Kidney glomerular epithelial cell (primary cell): ENCODE results near the gene SYCE3.

Source experiments
- DNase-seq: peaks from one replicate; lab custom pipeline; 2025; lab: John Stamatoyannopoulos, UW

Gene SYCE3

DNA sequence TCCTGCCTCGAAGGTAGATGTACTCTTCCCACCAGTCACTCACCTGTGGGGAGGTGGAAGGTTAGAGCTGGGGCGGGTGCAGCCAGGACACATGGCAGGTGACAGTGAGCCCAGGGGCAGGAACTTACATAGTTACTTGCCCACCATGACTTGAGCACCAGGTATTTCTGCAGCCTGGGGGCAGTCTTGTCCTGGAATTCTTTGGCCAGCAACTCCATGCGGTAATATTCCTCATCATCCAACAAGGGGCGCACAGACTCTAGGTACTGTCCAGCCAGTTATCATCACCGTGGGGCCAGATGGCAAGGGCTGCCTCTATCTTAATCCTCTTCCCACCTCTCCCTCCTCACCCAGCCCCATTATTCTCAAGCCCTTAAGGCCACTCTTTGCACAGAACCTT lies 13.4 kb upstream of the SYCE3 start:
- DNase-seq, result peak; percentile 70

DNA sequence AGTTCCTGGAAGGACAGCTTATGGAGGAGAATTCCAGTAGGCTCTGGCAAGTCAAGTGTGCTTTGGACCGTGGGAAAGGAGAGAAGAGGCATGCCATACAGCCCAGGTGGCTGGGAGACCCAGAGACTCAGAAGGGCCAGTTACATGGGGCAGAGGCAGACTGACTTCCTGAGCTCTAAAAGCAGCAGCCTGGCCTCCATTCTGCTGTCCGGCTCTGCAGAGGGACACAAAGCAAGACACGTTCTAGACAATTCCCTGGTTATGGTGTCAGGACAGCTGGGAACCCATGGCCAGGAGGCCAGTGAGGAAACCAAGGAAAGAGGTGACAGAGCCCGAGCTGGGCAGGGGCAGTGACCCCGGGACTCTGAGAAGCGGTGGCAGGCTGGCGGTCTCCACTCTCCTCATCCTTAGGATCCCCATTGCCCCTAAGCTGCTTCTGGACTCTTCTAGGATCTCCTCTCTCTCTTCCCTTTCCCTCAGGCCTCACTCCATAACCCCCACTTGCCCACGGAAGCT lies 12.8 kb upstream of the SYCE3 start:
- no peak for DNase-seq

DNA sequence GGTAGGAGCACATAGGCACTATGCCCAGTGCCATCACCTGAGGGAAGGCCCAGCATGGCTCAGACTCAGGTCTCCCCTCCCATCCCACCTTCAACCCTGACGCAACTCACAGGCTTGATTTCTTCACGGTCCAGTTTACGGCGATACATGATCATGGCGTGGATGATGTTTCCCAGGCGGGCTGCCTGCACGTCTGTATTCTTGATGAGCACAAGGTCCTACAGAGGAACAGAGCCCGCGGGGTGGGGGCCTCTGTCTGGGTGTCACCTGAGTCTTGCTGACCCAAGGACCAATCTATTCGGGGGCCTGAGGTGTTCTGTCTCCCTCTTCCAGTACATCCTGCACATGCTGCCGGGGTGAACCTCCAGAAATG lies 11.7 kb upstream of the SYCE3 start:
- no peak for DNase-seq

DNA sequence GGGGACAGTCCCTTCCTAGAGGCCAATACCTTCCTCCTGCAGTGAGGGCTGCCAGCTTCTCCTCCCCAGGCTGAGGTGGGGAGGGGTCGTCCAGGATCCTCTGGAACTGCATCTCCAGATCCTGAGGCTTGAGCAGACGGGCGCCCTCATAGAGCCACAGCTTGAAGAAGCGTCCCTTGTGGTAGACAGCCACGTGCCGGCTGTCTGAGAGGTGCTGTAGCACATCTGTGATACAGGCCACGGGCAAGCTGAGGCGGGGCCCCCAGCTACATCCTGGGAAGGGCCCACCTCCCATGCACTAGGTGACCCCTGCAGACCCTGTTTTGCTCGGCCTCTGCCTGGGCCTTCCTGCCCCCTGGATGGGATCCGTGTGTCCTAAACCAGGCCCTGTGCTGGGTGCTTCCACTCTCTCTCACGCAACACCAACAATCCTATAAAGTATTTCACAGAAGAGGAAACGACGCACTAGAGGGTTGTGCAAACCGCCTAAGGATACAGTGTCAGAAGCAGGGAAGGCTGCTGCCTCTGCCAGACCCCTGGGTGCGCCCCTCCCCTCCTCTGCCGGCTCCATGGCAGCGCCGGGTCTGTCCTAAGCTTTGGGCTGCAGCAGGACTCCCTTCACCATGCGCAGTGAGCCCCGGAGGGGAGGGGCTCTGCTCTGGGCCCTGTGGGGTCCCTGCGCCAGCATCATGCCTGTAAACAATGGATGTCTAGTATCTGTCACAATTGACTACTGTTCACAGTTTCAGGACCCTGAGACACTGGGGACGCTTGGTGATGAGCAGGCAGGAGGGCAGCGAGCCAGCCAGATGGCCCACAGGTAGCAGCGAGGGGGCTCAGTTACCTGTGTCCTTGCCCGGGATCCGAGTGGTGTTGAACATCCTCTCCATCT lies 11.0 kb upstream of the SYCE3 start:
- no peak for DNase-seq

DNA sequence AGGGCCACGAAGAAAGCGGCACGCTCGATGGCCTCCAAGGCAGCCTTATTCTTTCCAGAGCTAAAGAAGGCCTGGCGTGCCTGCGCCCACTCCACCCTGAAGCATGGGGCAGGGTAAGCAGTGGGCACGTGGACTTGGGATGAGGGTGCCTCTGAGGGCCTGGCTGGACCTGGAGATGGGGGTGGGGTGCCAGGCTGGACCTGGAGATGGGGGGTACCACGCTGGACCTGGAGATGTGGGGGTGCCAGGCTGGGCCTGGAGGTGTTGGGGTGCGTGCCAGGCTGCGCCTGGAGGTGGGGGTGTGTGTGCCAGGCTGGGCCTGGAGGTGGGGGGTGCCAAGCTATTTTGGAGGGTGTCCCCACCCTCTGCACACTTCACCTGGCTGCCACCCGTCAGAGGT lies 10.2 kb upstream of the SYCE3 start:
- DNase-seq, result no peak

DNA sequence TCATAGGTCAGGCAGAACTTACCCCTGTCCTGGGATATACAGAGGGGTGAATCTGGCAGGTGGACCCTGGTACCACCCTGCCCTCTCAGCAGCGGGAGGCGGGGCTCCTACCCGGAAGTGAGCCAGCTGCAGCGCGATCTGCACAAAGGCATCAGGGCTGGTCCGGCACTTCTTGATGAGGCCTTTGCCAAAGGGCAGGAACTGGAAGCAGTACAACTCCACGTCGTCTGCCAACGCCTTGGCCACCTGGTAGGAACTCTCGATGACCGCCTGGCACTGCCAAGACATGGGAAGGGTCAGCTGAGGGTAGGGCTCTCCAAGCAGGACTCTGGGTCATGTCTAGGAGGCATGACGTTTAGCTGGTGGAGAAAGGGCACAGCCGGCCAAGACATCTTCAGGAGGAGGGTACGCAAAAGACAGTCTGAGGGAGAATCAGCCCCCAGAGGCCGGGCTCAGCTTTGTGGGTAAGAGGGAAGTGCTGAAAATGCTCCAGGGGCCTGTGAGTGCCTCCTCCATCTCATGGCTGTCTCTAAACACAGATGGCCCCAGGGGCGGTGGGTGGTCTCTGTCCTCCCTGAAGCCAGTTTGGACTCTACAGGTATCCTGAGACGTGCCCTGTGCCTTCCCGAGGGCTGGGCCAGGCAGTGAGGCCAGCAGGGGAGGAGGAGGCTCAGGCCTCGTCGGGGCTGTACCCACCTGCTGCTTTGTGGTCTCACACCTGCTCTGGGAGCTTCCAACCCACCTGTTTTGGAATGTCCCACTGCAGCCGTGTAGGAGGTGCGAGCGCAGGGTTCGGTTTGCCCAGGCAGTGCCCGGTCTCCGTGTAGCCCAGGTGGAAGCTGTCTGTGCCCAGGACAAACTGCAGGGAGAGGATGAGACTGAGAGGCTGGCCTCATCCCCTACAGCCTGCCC lies 8.8 kb upstream of the SYCE3 start:
- DNase-seq, result no peak

DNA sequence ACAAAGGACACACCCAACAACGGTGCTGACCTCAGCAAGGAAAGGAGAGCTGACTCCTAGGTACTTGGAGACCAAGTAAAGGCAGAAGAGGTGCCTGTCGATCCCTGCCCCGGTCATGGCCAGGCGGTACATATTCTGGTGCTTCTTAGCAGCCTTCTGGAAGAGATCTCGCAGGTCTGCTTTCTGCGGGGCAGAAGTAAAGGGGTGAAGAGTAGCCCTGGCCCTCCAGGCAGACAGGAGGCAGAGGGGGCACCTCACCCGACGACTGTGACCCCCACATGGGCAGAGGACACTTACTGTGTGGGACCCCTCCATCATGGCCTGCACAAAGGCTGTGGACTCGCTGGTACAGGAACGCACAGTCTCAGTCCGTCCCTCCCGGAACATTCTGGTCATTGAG lies 8.1 kb upstream of the SYCE3 start:
- DNase-seq, result no peak

DNA sequence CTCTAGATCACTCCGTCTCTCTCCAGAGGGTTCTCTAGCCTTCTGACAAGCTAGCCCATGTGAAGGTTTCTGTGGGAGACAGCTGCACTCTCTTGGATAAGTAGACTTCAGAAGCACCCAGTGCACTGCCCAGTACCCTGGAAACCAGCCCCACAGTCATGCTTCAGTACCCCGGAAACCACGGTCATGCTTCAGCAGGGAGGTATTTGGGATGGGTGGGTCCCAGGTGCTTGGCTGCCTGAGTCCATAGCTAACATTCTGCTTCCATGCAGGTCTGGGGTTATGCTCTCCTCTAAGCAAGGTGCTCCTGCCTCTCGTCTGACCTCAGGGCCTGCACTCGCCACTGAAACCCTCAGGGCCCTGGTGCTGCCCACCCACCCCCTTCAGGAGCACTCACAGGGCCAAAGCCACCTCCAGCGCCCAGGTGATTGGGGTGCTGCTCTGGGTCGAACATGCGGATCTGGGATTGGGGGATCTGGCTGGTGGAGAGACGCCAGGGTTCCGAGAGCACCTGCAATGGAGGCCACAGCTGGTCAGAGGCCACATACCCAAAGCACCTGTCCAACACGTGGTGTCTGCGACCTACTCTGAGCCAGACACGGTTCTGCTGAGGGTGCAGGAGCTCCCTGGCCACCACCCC lies 7.3 kb upstream of the SYCE3 start:
- no peak for DNase-seq

DNA sequence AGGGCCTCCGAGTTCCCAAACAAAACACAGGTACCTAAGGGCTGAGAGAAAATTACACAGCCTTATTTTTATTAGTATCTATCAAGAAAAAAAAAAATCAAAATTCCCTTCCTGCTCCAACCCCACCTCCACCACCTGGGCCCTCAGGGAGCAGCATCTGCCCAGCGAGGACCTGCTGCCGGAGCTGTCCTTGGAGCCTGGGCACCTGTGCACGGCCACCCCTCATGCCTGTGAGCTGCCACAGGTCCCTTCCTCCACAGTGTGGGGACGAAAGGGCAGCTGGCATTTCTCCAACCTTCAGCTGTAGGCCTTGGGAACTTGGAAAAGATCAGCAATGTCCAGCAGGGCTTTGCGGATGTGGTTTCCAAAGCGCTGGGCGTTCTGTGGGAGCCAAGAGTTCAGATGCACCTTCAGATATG lies 6.3 kb upstream of the SYCE3 start:
- DNase-seq, result no peak

DNA sequence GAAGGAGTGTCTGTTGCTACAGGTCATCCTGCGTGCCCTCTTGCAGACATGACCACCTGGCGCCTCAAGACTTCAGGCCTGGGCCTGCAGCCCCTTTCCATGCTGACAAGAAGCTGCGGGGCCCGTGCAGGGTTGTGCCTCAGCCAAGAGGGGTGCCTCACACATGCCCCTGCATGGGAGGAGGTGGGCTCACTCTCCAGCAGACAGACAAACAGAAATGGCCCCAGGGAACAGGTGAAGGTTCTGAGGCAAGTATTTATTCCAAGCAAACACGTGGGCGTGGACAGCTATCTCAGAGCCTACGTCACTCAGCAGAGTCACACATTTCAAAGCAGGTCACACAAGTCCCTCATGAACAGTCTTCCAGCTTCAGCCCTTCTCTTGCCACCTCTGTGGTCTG lies 5.9 kb upstream of the SYCE3 start:
- no peak for DNase-seq

DNA sequence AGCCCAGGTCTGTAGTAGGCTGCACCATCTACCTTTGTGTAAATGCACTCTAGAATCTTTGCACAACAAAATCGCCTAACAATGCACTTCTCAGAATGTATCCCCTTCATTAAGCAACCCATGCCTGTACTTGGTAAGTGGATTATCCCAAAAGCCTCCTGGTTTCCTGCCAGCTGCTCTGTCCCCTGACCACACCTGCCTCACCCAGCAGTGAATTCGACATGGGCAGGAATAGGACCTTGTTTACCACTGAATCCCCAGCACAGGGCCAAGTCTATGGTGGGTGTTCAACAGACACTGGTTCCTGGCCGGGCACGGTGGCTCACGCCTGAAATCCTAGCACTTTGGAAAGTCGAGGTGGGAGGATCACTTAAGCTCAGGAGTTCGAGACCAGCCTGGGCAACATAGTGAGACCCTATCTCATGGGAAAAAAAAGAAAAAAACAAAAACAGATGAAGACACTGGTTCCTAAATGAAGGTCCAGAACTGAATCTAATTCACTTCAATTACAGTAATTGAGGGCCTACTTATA lies 5.1 kb upstream of the SYCE3 start:
- no peak for DNase-seq

DNA sequence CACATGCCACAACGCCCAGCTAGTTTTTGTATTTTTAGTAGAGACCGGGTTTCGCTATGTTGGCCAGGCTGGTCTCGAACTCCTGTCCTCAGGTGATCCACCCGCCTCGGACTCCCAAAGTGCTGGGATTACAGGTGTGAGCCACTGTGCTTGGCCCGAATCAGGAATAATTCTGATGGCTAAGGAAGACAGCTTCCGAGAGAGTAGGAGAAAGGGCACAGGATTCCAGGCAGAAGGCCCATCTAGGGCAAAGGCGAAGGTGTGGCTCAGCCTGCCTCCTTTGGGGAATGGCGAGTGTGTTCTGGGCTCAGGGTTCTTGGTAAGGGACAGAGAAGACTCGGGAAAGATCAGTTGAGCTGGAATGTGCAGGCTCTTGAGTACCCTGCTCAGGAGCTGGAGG lies 1.6 kb upstream of the SYCE3 start:
- no peak for DNase-seq

DNA sequence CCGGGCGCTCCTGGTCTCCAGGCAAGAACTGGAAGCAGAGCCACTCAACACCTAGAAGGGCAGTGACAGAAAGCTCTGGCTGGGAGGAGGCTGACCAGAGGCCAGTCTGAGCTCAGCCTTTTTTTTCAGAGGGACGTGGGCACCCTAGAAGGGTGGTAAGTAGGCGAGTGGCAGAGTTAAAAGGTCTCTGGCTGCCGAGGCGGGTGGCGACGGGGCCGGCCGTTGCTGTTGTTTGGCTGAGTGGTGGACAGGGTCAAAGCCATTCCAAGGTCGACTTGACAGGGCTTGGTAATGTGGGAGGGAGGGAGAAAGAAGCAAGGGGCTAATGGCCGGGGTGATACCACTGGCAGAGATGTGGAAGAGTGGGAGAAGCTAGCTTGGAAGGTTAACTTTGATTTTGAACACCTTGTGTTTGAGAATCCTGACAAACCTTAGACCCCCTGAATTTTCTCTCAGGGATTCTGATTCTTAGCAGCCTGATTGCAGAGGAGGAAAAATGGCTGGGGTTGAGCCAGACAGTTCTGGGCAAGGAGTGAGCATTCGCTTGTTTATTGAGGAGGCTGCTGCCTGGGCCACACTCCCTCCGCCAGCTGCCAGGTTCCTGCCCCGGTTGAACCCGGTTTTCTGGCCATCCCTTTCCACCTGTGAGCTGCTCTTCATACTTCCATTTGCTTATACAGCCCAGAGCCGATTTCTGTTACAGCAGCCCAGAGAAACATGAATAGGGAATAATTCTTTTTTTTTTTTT lies 868 bp upstream of the SYCE3 start:
- no peak for DNase-seq

DNA sequence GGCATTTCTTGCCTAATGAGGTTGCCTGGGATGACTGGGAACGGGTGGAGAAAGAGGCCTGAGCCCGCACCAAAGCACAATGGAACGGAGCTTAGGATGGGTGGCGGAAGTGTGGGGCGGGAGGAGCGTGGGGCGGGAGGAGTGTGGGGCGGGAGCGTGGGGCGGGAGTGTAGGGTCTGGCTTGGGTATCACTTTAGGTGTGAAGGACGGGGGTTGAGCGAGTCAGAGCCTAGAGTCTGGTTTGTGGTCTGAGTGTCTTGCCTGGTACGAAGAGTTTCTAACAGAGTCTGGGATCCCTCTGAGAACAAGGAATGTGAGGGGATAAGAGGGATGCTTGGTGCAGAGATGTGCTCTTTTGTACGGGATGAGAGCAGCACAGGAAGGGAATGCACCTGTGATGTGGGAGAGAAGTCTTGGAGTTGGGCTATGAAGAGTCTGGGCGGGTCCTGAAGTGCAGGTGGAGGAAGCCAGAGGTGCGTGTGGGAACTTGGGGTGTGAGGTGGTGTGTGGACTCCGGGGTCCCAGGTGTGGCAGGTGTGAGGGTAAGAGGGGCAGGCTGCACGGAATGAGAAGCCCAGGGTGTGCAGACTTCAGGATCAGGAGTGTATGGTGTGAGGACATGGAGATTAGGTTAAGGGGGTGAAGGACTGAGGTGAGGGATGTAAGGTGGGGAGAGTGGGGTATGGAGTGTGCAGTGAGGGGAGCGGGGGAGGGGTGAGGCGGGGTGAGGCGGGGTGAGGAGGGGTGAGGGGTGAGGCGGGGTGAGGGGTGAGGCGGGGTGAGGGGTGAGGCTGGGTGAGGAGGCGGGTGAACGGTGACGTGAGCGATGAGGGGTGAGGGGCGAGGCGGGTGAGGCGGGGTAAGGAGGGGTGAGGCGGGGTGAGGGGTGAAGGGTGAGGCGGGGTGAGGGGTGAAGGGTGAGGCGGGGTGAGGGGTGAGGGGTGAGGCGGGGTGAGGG lies 1.0 kb downstream of the SYCE3 start:
- no peak for DNase-seq

DNA sequence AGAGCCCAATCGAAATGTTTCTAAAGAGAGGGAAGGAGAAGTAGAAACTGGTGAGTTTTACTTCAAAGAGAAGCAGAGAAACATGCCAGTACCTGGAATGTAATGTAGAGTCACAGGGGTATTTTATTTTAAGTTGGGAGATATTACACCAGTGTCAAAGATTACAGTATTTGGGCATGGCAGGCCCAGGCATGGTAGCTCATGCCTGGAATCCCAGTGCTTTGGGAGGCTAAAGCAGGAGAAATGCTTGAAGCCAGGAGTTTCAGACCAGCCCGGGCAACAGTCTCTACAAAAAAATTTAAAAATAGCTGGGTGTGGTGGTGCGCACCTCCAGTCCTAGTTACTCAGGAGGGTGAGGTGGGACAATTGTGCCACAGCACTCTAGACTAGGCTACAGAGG lies 2.7 kb downstream of the SYCE3 start:
- DNase-seq, result no peak

DNA sequence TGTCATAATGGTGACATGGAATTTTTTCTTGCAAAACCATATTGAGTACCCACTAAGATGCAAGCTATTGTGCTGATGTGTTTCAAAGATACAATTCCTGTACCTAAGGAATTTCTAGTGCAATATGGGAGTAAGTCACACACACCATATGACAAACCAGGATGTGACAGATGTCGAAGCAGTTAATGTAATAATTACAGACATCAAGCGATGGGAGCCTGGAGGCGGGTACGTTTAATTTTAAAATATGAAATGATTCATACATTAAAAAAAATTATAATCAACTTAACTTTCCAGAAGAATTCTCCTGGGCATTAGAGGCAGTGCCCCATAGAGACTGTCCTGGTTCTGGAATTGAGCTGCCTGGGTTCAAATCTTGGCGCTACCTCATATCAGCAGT lies 6.0 kb downstream of the SYCE3 start:
- no peak for DNase-seq

DNA sequence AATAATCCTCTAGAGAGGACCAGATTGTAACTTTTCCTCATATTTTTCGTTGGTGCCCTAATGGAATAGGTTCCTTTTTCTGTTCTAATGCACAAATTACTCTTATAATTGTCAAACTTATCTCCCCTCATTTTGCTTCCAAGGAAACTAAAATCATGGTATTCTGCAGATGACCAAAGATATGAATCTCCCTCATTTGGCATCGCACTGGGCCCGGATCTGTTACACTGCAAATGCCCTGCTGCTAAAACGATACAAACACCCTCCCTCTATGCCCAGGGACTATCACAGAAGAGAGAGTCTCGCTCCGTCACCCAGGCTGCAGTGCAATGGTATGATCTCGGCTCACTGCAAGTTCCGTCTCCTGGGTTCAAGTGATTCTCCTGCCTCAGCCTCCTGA lies 9.4 kb downstream of the SYCE3 start:
- no peak for DNase-seq

DNA sequence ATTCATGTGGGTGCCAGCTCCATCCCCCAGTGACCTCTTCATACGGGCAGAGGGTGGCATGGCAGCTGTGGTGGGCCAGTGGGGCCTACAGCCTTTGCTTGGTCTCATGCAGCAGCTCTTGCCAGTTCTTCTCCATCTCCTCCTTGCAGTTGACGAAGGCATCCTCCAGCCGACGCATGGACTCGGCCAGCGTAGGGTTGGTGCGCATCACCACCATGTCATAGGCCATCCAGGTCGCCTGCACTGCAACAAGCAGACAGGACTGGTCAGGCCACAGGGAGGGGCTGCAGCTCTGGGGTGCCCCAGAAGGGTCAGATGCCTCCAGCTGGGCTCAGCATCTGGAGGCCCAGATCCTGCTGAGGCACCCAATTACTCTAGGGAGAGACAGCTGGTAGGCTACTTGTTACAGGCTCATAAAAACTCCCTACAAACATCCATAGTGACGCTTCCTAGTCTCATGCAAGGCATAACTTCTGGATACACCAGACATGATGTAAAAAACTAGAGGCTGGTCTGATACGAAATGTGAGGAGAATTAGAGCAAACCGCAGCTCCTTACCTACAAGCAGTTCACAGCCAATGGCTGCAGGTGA lies 11.5 kb downstream of the SYCE3 start:
- no peak for DNase-seq

DNA sequence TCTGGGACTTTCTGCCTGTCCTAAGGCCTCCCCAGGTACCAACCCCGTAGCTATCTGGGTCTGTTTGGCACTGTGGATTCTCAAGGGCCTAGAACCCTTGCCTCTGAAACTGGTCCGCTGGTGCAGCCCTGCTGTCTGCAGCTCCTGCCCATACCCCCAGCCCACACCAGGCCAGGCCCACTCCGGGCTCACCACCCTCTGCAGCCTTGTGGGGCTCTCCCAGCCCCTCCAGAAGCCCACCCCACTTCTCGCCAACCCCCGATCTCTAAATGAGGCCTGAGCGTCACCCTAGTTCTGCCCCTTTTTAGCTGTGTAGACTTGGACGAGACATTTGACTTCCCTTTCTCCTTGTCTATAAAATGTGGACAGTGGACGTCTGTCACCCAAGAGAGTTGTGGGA lies 12.3 kb downstream of the SYCE3 start:
- no peak for DNase-seq
